Activated naive CD4-positive, alpha-beta T cell treated with anti-CD3 and anti-CD28 coated beads for 36 hours (primary cell): ENCODE data around the gene PHACTR3. TPM values are rescaled to one million over a fixed set of nuclear protein-coding genes. Genes with fewer than 3 reads are reported as not detected.

Experiments used
- CTCF ChIA-PET: fragments of 350-600 bp; sonication (Branson Sonifier 250); formaldehyde crosslinking; loops from one replicate; lab custom pipeline; 2021; ENCODE audit warnings: antibody characterized with exemption; lab: Charles Lee
- DNase-seq: peaks from one replicate; pipeline ENCODE4 v3.0.0-alpha.2; 2020
- H3K27ac Mint-ChIP-seq: one replicate; pipeline ENCODE4 v1.8.0; 2021; ENCODE audit warnings: mild to moderate bottlenecking, mixed read lengths
- H3K27me3 Mint-ChIP-seq: one replicate; pipeline ENCODE4 v1.8.0; 2021; ENCODE audit warnings: low read depth, mixed read lengths
- H3K36me3 Mint-ChIP-seq: one replicate; pipeline ENCODE4 v1.8.0; 2021; ENCODE audit warnings: low read depth, mixed read lengths
- H3K4me1 Mint-ChIP-seq: one replicate; pipeline ENCODE4 v1.8.0; 2021; ENCODE audit warnings: low read depth, mixed read lengths
- H3K4me3 Mint-ChIP-seq: one replicate; pipeline ENCODE4 v1.8.0; 2021; ENCODE audit warnings: mild to moderate bottlenecking, moderate library complexity, mixed read lengths
- H3K9me3 Mint-ChIP-seq: one replicate; pipeline ENCODE4 v1.8.0; 2021; ENCODE audit warnings: mixed read lengths
- intact Hi-C: fragments of 100-400 bp; cut with micrococcal nuclease; formaldehyde crosslinking; loops from one replicate; pipeline ENCODE4 v1.15.1; 2023
- total RNA-seq, 2 experiments: library from RNA; stranded (reverse); gene quantifications; one replicate each; pipeline ENCODE4 v1.2.3, GENCODE V29; 2021

The PHACTR3 gene
- total RNA-seq, 2 experiments from 2014 or later, result not detected

DNA sequence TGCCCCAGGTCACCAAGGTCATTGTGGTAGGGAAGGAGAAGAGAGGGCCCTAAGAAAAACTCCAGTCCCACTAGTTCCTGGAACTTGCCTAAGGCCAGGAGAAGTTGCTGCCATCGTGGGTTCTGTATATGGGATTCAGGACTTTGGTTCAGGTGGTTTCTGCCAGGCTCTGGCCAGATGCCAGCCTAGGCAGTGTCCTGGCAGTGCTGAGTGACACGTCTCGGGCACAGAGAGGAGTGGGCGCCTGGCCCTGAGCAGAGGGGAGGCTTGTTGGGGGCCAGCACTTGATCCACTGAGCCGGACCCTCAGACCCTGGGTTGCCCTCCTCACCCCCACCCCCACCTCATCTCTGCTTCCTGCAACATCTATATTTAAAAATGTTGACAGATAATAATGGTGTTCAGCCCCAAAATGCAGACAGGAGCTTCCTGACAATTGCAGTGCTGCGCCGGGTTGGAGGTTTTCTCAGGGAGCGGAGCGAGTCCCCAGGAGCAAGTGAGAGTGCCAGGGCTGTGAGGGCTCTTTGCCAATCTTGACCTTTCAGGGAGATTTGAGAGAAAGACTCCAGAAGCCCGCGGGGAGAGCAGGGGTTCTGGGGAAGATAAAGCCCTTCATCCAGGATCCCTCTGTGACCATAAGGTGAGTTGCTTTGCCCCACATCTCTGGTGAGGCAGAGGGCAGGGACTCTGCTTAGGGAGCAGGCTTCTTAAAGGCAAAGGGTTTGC, 71.9 kb downstream of the PHACTR3 start:
- H3K36me3 Mint-ChIP-seq, result no peaks in the 10 kb centered on the region
- no peak overlapping the region for H3K4me3 Mint-ChIP-seq
- H3K4me1 Mint-ChIP-seq, result no peaks in the 10 kb centered on the region
- CTCF ChIA-PET, result no interaction called here
- peaks cover 14% of the 10 kb centered on the region for H3K27me3 Mint-ChIP-seq
- no peak for DNase-seq
- intact Hi-C loops, result no loop called here
- no peak overlapping the region for H3K27ac Mint-ChIP-seq
- no peaks in the 10 kb centered on the region for H3K9me3 Mint-ChIP-seq

DNA sequence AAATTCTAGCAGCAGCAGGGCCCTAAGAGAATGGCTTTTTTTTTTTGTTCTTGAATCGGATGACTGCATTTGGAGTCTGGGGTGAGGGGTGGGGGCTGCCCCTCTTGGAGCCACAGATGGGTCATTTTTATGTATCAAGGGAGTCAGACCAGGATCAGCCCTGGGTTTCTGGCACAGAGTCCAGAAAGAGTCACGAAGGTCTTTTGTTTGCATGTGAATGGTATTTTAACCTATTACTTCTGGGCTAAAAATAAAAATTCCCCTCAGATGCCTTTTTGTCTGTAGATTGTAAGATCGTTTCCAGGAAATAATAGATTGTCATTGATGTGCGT, 72.5 kb downstream of the PHACTR3 start:
- Mint-ChIP-seq H3K36me3 (no peaks in the 10 kb centered on the region), H3K27ac (no peak overlapping the region), H3K27me3 (peaks cover 14% of the 10 kb centered on the region), H3K9me3 (no peaks in the 10 kb centered on the region), H3K4me1 (no peaks in the 10 kb centered on the region), H3K4me3 (no peak overlapping the region)
- CTCF ChIA-PET, result no interaction called here
- intact Hi-C loops, result no loop called here
- DNase-seq, result no peak

DNA sequence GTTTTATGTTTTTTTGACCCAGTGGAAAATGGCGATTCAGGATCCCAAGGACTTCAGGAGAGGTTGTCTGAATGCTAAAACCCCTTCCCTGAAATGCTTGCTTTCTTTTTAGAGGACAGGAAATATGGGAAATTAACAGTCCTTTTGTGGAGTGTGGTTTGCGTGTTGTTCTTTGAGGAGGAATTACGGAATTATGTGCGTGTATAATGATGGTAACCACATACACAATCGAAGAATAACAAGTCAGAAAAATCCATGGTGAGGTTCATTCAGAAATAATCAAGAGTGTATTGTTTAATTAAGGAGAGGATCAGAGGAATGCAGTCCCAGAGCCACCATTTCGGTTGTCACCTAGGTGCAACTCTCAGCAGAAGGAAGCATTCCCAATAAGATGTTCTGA, 73.2 kb downstream of the PHACTR3 start:
- Mint-ChIP-seq H3K9me3 (no peaks in the 10 kb centered on the region), H3K27ac (no peak overlapping the region), H3K4me3 (no peak overlapping the region), H3K27me3 (peaks cover 14% of the 10 kb centered on the region), H3K4me1 (no peaks in the 10 kb centered on the region), H3K36me3 (no peaks in the 10 kb centered on the region)
- CTCF ChIA-PET, result no interaction called here
- intact Hi-C loops, result no loop called here
- DNase-seq, result no peak

GRCh38 chr20:59678288-59678687, 73.9 kb downstream of the PHACTR3 start:
- intact Hi-C loops, result no loop called here
- CTCF ChIA-PET, result no interaction called here
- Mint-ChIP-seq H3K9me3 (no peaks in the 10 kb centered on the region), H3K27ac (no peak overlapping the region), H3K27me3 (peaks cover 14% of the 10 kb centered on the region), H3K36me3 (no peaks in the 10 kb centered on the region), H3K4me1 (no peaks in the 10 kb centered on the region), H3K4me3 (no peak overlapping the region)
- no peak for DNase-seq

DNA sequence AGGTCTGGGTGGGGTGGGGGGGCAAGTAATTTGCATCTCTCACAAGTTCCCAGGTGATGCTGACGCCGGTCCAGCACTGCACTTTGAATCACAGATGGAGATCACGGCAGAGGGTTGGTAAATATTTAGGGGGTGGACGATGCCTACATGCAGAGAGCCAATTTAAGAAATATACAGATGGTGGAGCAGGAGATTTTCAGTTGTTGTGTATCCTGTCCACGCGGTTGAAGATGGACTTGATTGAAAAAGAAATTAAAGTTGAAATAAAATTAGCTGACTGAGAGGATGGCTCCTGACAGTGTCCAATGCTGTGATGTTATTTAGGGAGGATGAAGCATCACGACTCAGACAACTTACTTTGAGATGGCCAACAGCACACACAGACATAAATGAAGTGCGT, 74.6 kb downstream of the PHACTR3 start:
- no peak for DNase-seq
- intact Hi-C loops, result no loop called here
- Mint-ChIP-seq H3K4me3 (no peak overlapping the region), H3K27ac (no peak overlapping the region), H3K27me3 (peaks cover 14% of the 10 kb centered on the region), H3K9me3 (no peaks in the 10 kb centered on the region), H3K36me3 (no peaks in the 10 kb centered on the region), H3K4me1 (no peaks in the 10 kb centered on the region)
- CTCF ChIA-PET, result no interaction called here

GRCh38 chr20:59680148-59680650, 75.9 kb downstream of the PHACTR3 start:
- no peak overlapping the region for H3K27ac Mint-ChIP-seq
- H3K36me3 Mint-ChIP-seq, result no peaks in the 10 kb centered on the region
- H3K4me3 Mint-ChIP-seq, result no peak overlapping the region
- no peaks in the 10 kb centered on the region for H3K9me3 Mint-ChIP-seq
- CTCF ChIA-PET, result no interaction called here
- peaks cover 14% of the 10 kb centered on the region for H3K27me3 Mint-ChIP-seq
- no peaks in the 10 kb centered on the region for H3K4me1 Mint-ChIP-seq
- no peak for DNase-seq
- intact Hi-C loops, result no loop called here

DNA sequence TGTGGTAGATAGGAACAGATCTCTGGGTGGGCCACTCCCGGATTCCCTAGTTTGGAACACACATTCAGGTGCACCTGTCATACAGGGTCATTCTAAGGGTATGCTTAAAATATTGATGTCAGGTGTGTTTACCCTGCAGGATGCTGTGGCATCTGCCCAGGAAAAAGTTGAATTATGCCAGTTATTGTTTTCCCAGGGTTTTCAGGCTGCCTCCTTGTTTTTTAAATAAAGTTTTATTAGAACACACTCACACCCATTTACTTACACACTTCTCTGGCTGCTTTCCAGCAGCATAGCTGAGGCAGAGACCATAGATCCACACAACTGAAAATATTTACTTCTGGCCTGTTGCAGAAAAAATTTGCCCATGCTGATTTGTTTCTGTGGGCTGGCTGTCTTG, 76.5 kb downstream of the PHACTR3 start:
- intact Hi-C loops, result no loop called here
- Mint-ChIP-seq H3K36me3 (no peaks in the 10 kb centered on the region), H3K4me3 (no peak overlapping the region), H3K4me1 (no peaks in the 10 kb centered on the region), H3K27me3 (peaks cover 12% of the 10 kb centered on the region), H3K27ac (no peak overlapping the region), H3K9me3 (no peaks in the 10 kb centered on the region)
- no peak for DNase-seq
- CTCF ChIA-PET, result no interaction called here

DNA sequence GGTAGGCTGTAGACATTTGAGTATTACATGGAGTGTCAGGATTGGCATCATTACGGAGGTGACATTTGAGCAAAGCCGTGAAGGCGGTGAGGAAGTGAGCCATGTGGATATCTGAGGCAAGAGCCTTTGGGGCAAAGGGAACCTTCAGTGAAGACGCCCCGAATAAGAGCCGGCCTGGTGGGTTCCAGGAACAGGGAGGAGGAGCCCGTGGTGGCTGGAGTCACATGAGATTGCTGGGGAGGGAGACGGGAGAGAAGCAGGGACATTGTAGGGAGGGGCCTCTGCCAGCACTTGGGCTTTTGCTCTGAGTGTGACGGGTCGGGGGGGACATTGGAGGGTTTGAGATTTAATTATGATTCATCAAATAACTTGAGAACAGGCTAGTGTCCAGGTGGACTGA, 78.3 kb downstream of the PHACTR3 start:
- Mint-ChIP-seq H3K27ac (no peak overlapping the region), H3K9me3 (no peaks in the 10 kb centered on the region), H3K4me1 (no peaks in the 10 kb centered on the region), H3K36me3 (no peaks in the 10 kb centered on the region), H3K4me3 (no peak overlapping the region), H3K27me3 (peaks cover 7% of the 10 kb centered on the region)
- no peak for DNase-seq
- intact Hi-C loops, result no loop called here
- CTCF ChIA-PET, result no interaction called here

DNA sequence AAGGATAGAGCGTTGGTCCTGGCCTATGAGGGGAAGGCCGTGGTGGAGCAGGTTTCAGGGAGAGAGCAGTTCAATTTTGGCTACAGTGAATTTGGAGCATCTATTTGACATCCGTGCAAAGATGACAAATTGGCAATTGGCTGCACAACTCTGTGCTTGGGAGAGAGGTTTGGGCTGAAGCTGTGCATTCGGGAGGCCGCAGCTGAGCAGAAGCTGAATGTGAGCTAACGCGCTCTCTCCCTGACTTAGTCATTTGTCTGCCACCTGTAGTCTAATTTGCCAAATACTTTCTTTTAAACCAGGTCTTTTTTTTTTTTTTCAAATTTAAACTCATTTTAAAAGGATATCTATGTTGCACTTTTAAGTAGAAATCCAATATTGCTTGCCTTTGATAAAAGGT, 78.8 kb downstream of the PHACTR3 start:
- Mint-ChIP-seq H3K36me3 (no peaks in the 10 kb centered on the region), H3K4me3 (no peak overlapping the region), H3K9me3 (no peaks in the 10 kb centered on the region), H3K4me1 (no peaks in the 10 kb centered on the region), H3K27me3 (peaks cover 3% of the 10 kb centered on the region), H3K27ac (no peak overlapping the region)
- no peak for DNase-seq
- CTCF ChIA-PET, result no interaction called here
- intact Hi-C loops, result no loop called here

- Mint-ChIP-seq H3K4me1 (no peaks in the 10 kb centered on the region), H3K36me3 (no peaks in the 10 kb centered on the region), H3K27ac (no peak overlapping the region), H3K27me3 (peaks cover 4% of the 10 kb centered on the region), H3K9me3 (no peaks in the 10 kb centered on the region), H3K4me3 (no peak overlapping the region)
- intact Hi-C loops, result no loop called here
- no peak for DNase-seq
- CTCF ChIA-PET, result no interaction called here
These were observed 80.4 kb downstream of the PHACTR3 start for GRCh38 chr20:59684685-59685242.

DNA sequence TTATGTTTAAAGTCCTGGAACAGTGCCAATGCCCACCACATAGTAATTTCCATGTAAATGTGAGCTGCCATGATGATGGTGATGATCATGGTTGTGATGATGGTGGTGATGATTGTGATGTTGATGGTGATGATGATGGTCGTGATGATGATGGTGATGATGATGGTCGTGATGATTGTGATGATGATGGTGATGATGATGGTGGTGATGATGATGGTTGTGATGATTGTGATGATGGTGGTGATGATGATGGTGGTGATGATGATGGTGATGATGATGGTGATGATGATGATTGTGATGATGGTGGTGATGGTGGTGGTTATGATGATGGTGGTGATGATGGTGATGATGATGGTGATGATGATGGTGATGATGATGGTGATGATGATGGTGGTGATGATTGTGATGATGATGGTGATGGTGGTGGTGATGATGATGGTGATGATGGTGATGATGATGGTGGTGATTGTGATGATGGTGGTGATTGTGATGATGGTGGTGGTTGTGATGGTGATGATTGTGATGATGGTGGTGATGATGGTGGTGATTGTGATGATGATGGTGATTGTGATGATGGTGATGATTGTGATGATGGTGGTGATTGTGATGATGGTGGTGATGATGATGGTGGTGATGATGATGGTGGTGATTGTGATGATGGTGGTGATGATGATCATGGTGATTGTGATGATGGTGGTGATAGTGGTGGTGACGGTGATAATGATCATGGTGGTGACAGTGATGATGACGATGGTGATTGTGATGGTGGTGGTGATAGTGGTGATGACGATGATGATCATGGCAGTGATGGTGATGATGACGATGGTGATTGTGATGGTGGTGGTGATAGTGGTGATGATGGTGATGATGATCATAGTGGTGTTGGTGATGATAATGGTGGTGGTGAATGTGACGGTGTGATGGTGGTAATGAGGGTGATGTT, 82.3 kb downstream of the PHACTR3 start:
- Mint-ChIP-seq H3K4me3 (no peak overlapping the region), H3K36me3 (no peaks in the 10 kb centered on the region), H3K4me1 (no peaks in the 10 kb centered on the region), H3K27ac (no peak overlapping the region), H3K9me3 (no peaks in the 10 kb centered on the region), H3K27me3 (peaks cover 6% of the 10 kb centered on the region)
- DNase-seq, result no peak
- CTCF ChIA-PET, result interaction anchor here (0.7 kb wide), 1 partner anchor 12 kb away, joined by 3 read pairs; no protein-coding TSS in a partner anchor
- intact Hi-C loops, result no loop called here

- CTCF ChIA-PET, result no interaction called here
- Mint-ChIP-seq H3K27me3 (peaks cover 9% of the 10 kb centered on the region), H3K27ac (no peak overlapping the region)
These were observed 84.0 kb downstream of the PHACTR3 start for GRCh38 chr20:59688356-59688755.

More at GRCh38 chr20:59688356-59688755, 84.0 kb downstream of the PHACTR3 start:
- Mint-ChIP-seq H3K9me3 (no peaks in the 10 kb centered on the region), H3K4me1 (no peaks in the 10 kb centered on the region), H3K36me3 (no peaks in the 10 kb centered on the region), H3K4me3 (no peak overlapping the region)
- no peak for DNase-seq
- intact Hi-C loops, result no loop called here
